Trophoblast cell (in vitro differentiated cells and primary cell): ENCODE data around the gene ERBB4.

Experiments used
- DNase-seq, 2 donors: peaks; one replicate each; pipeline ENCODE4 v3.0.0-alpha.2; 2016
- H2AFZ ChIP-seq: 2 replicates; pipeline ENCODE4 v1.6.1; 2013; ENCODE audit warnings: low read length, moderate library complexity, mild to moderate bottlenecking; ENCODE audit not compliant: insufficient read depth, poor library complexity
- H2AK5ac ChIP-seq: 2 replicates; pipeline ENCODE4 v1.6.1; 2013; ENCODE audit warnings: mild to moderate bottlenecking, low read length
- H2BK120ac ChIP-seq: 2 replicates; pipeline ENCODE4 v1.6.1; 2013; ENCODE audit warnings: low read length, mild to moderate bottlenecking, moderate library complexity; ENCODE audit not compliant: insufficient read depth, poor library complexity
- H2BK12ac ChIP-seq: 2 replicates; pipeline ENCODE4 v1.6.1; 2013; ENCODE audit warnings: mild to moderate bottlenecking, low read length, moderate library complexity
- H2BK5ac ChIP-seq: 2 replicates; pipeline ENCODE4 v1.6.1; 2013; ENCODE audit warnings: low read length, low read depth, moderate library complexity, mild to moderate bottlenecking; ENCODE audit not compliant: poor library complexity
- H3K14ac ChIP-seq: 2 replicates; pipeline ENCODE4 v1.6.1; 2013; ENCODE audit warnings: mild to moderate bottlenecking, low read length
- H3K18ac ChIP-seq: 2 replicates; pipeline ENCODE4 v1.6.1; 2013; ENCODE audit warnings: mild to moderate bottlenecking, low read length
- H3K23ac ChIP-seq: 2 replicates; pipeline ENCODE4 v1.6.1; 2013; ENCODE audit warnings: low read length
- H3K27ac ChIP-seq: 2 replicates; pipeline ENCODE4 v1.5.1; 2013; ENCODE audit warnings: low read depth, mild to moderate bottlenecking, inconsistent platforms, low read length, moderate library complexity
- H3K27me3 ChIP-seq: 2 replicates; pipeline ENCODE4 v1.6.1; 2013; ENCODE audit warnings: inconsistent platforms, mild to moderate bottlenecking, low read length, moderate library complexity; ENCODE audit not compliant: insufficient read depth
- H3K36me3 ChIP-seq, 2 experiments: 1 replicate in 1 of 2; 2 replicates in 1 of 2; pipeline ENCODE4 v1.6.1; 2013; ENCODE audit warnings: low read length in 2 of 2, mild to moderate bottlenecking in 2 of 2, moderate library complexity in 1 of 2; ENCODE audit not compliant: insufficient read depth in 2 of 2, control insufficient read depth in 1 of 2
- H3K4ac ChIP-seq: 2 replicates; pipeline ENCODE4 v1.6.1; 2013; ENCODE audit warnings: low read depth, mild to moderate bottlenecking, low read length, moderate library complexity
- H3K4me1 ChIP-seq, 2 experiments: 1 replicate in 1 of 2; 2 replicates in 1 of 2; pipeline ENCODE4 v1.6.1; 2013; ENCODE audit warnings: low read length in 2 of 2, mild to moderate bottlenecking in 2 of 2, moderate library complexity in 1 of 2; ENCODE audit not compliant: insufficient read depth in 2 of 2, control insufficient read depth in 1 of 2
- H3K4me2 ChIP-seq: 2 replicates; pipeline ENCODE4 v1.6.1; 2013; ENCODE audit warnings: inconsistent platforms, mild to moderate bottlenecking, low read length, moderate library complexity
- H3K4me3 ChIP-seq: 2 replicates; pipeline ENCODE4 v1.5.1; 2013; ENCODE audit warnings: mild to moderate bottlenecking, low read depth, low read length, inconsistent platforms
- H3K79me1 ChIP-seq: one replicate; pipeline ENCODE4 v1.6.1; 2013; ENCODE audit warnings: low read length
- H3K79me2 ChIP-seq: 2 replicates; pipeline ENCODE4 v1.6.1; 2013; ENCODE audit warnings: low read length, mild to moderate bottlenecking; ENCODE audit not compliant: control insufficient read depth, insufficient read depth, poor library complexity
- H3K9ac ChIP-seq: 2 replicates; pipeline ENCODE4 v1.6.1; 2013; ENCODE audit warnings: mild to moderate bottlenecking, low read length
- H3K9me3 ChIP-seq: 2 replicates; pipeline ENCODE4 v1.6.1; 2013; ENCODE audit warnings: low read depth, mild to moderate bottlenecking, control low read depth, inconsistent platforms, low read length; ENCODE audit not compliant: insufficient read depth
- H4K12ac ChIP-seq: 2 replicates; pipeline ENCODE4 v1.6.1; 2013; ENCODE audit warnings: low read depth, mild to moderate bottlenecking, low read length, moderate library complexity
- H4K8ac ChIP-seq: 2 replicates; pipeline ENCODE4 v1.6.1; 2013; ENCODE audit warnings: low read depth, mild to moderate bottlenecking, low read length, moderate library complexity
- H4K91ac ChIP-seq: one replicate; pipeline ENCODE4 v1.6.1; 2013; ENCODE audit warnings: low read depth, mild to moderate bottlenecking, low read length, moderate library complexity
- WGBS: extraction: QIAGEN DNeasy Blood & Tissue Kit; methylation state at CpG from one replicate; pipeline ENCODE4 v1.1.7; 2013; ENCODE audit warnings: missing lambda C conversion rate; ENCODE audit not compliant: insufficient read length, insufficient coverage; ENCODE audit errors: extremely low coverage; 5-methylcytosine and 5-hydroxymethylcytosine counted together

Gene ERBB4

GRCh38 chr2:212318636-212319035, 220.0 kb downstream of the ERBB4 start:
- H3K79me2 ChIP-seq: no peaks in the 10 kb centered on the region
- no peaks in the 10 kb centered on the region for H3K27me3 ChIP-seq
- H2BK12ac ChIP-seq: no peak overlapping the region
- DNase-seq: no peak
- no peak overlapping the region for H3K9ac ChIP-seq
- no CpG with 5 or more reads among the region's 2 CpGs for WGBS
- no peak overlapping the region for H3K23ac ChIP-seq
- H3K4me1 ChIP-seq: no peaks in the 10 kb centered on the region
- H3K36me3 ChIP-seq: no peaks in the 10 kb centered on the region
- no peak overlapping the region for H3K4ac ChIP-seq
- H3K14ac ChIP-seq: no peak overlapping the region
- no peak overlapping the region for H3K4me3 ChIP-seq
- H4K8ac ChIP-seq: no peak overlapping the region
- H3K79me1 ChIP-seq: no peaks in the 10 kb centered on the region
- no peak overlapping the region for H4K91ac ChIP-seq
- H3K18ac ChIP-seq: no peak overlapping the region
- no peak overlapping the region for H2BK120ac ChIP-seq
- no peak overlapping the region for H2AFZ ChIP-seq
- no peak overlapping the region for H2AK5ac ChIP-seq
- H4K12ac ChIP-seq: no peak overlapping the region
- H2BK5ac ChIP-seq: no peak overlapping the region
- no peak overlapping the region for H3K4me2 ChIP-seq
- no peaks in the 10 kb centered on the region for H3K9me3 ChIP-seq
- no peak overlapping the region for H3K27ac ChIP-seq

GRCh38 chr2:212314680-212315079, 223.9 kb downstream of the ERBB4 start:
- H4K91ac ChIP-seq: no peak overlapping the region
- no peak overlapping the region for H2BK120ac ChIP-seq
- H3K4ac ChIP-seq: no peak overlapping the region
- no peaks in the 10 kb centered on the region for H3K4me1 ChIP-seq
- no peaks in the 10 kb centered on the region for H3K79me1 ChIP-seq
- no peak overlapping the region for H2AFZ ChIP-seq
- H3K27me3 ChIP-seq: no peaks in the 10 kb centered on the region
- no peaks in the 10 kb centered on the region for H3K79me2 ChIP-seq
- H3K4me3 ChIP-seq: no peak overlapping the region
- H2AK5ac ChIP-seq: no peak overlapping the region
- no peak for DNase-seq
- no peaks in the 10 kb centered on the region for H3K9me3 ChIP-seq
- no peak overlapping the region for H3K23ac ChIP-seq
- no peak overlapping the region for H3K14ac ChIP-seq
- no peak overlapping the region for H2BK12ac ChIP-seq
- H3K27ac ChIP-seq: no peak overlapping the region
- no peak overlapping the region for H3K4me2 ChIP-seq
- H4K12ac ChIP-seq: no peak overlapping the region
- H3K18ac ChIP-seq: no peak overlapping the region
- H3K9ac ChIP-seq: no peak overlapping the region
- H3K36me3 ChIP-seq: no peaks in the 10 kb centered on the region
- no peak overlapping the region for H4K8ac ChIP-seq
- H2BK5ac ChIP-seq: no peak overlapping the region

- H3K14ac ChIP-seq: no peak overlapping the region
- no peak overlapping the region for H3K27ac ChIP-seq
- no peak overlapping the region for H2BK5ac ChIP-seq
- no peak overlapping the region for H3K4me2 ChIP-seq
- H4K8ac ChIP-seq: no peak overlapping the region
- H2BK120ac ChIP-seq: no peak overlapping the region
- no peak overlapping the region for H2AFZ ChIP-seq
- H4K91ac ChIP-seq: no peak overlapping the region
- H3K4ac ChIP-seq: no peak overlapping the region
- WGBS: no CpG with 5 or more reads among the region's 3 CpGs
- H2BK12ac ChIP-seq: no peak overlapping the region
- H3K4me3 ChIP-seq: no peak overlapping the region
- no peaks in the 10 kb centered on the region for H3K27me3 ChIP-seq
- no peak overlapping the region for H2AK5ac ChIP-seq
- H3K9me3 ChIP-seq: no peaks in the 10 kb centered on the region
- no peak overlapping the region for H4K12ac ChIP-seq
- no peak overlapping the region for H3K18ac ChIP-seq
- H3K9ac ChIP-seq: no peak overlapping the region
- no peak overlapping the region for H3K23ac ChIP-seq
- no peaks in the 10 kb centered on the region for H3K36me3 ChIP-seq
- no peaks in the 10 kb centered on the region for H3K79me1 ChIP-seq
- H3K4me1 ChIP-seq: no peaks in the 10 kb centered on the region
- H3K79me2 ChIP-seq: no peaks in the 10 kb centered on the region
- no peak for DNase-seq
Observed at GRCh38 chr2:212311807-212312404, 226.7 kb downstream of the ERBB4 start.

- no peak overlapping the region for H3K9ac ChIP-seq
- H3K79me2 ChIP-seq: no peaks in the 10 kb centered on the region
- H3K27me3 ChIP-seq: no peaks in the 10 kb centered on the region
- H4K12ac ChIP-seq: no peak overlapping the region
- no peak overlapping the region for H2AFZ ChIP-seq
- no peak overlapping the region for H3K27ac ChIP-seq
- no peaks in the 10 kb centered on the region for H3K4me1 ChIP-seq
- no peak overlapping the region for H3K4ac ChIP-seq
- H2BK12ac ChIP-seq: no peak overlapping the region
- H3K23ac ChIP-seq: no peak overlapping the region
- H2BK120ac ChIP-seq: no peak overlapping the region
- no peaks in the 10 kb centered on the region for H3K36me3 ChIP-seq
- no peak overlapping the region for H4K91ac ChIP-seq
- H3K4me2 ChIP-seq: no peak overlapping the region
- WGBS: no CpG with 5 or more reads among the region's 2 CpGs
- no peak overlapping the region for H2AK5ac ChIP-seq
- H2BK5ac ChIP-seq: no peak overlapping the region
- H3K14ac ChIP-seq: no peak overlapping the region
- no peaks in the 10 kb centered on the region for H3K79me1 ChIP-seq
- H3K4me3 ChIP-seq: no peak overlapping the region
- no peaks in the 10 kb centered on the region for H3K9me3 ChIP-seq
- H3K18ac ChIP-seq: no peak overlapping the region
- DNase-seq: no peak
- H4K8ac ChIP-seq: no peak overlapping the region
Observed at GRCh38 chr2:212299943-212300342, 238.7 kb downstream of the ERBB4 start.
